GM19397 (cell line): ENCODE results near the gene MKRN3.

Source experiments
- ATAC-seq: cut with Tn5 transposase; IDR thresholded peaks from one replicate; pipeline ENCODE4 v1.9.1; 2021; ENCODE audit warnings: mild to moderate bottlenecking, moderate library complexity; ENCODE audit not compliant: unreplicated experiment

Gene MKRN3

GRCh38 chr15:23565395-23566070 is at the start of gene MKRN3:
Gene MKRN3, plus strand, starts transcription at chr15:23565674. Its CDS starts 109 bp downstream, at chr15:23565783.
- ATAC-seq, result no peak

- ATAC-seq, result no peak
Observed at GRCh38 chr15:23516866-23517265, 48.6 kb upstream of the MKRN3 start.

GRCh38 chr15:23518104-23518503 is 47.4 kb upstream of the MKRN3 start:
- no peak for ATAC-seq

- no peak for ATAC-seq
Observed at GRCh38 chr15:23524816-23525215, 40.7 kb upstream of the MKRN3 start.

- no peak for ATAC-seq
Observed at GRCh38 chr15:23529891-23530290, 35.6 kb upstream of the MKRN3 start.

GRCh38 chr15:23532024-23532423 is 33.5 kb upstream of the MKRN3 start:
- no peak for ATAC-seq

- no peak for ATAC-seq
Observed at GRCh38 chr15:23536659-23537058, 28.8 kb upstream of the MKRN3 start.

GRCh38 chr15:23538648-23539047 is 26.8 kb upstream of the MKRN3 start:
- no peak for ATAC-seq

- ATAC-seq, result no peak
Observed at GRCh38 chr15:23539892-23540291, 25.6 kb upstream of the MKRN3 start.

GRCh38 chr15:23546158-23546557 is 19.3 kb upstream of the MKRN3 start:
- ATAC-seq, result no peak

- ATAC-seq, result no peak
Observed at GRCh38 chr15:23548071-23548470, 17.4 kb upstream of the MKRN3 start.

GRCh38 chr15:23561914-23562313 is 3.6 kb upstream of the MKRN3 start:
- ATAC-seq, result no peak

- ATAC-seq, result no peak
Observed at GRCh38 chr15:23564821-23565394, 566 bp upstream of the MKRN3 start.

GRCh38 chr15:23566071-23566554 is 639 bp downstream of the MKRN3 start:
- ATAC-seq, result no peak

- ATAC-seq, result no peak
Observed at GRCh38 chr15:23566651-23567050, 1.2 kb downstream of the MKRN3 start.

GRCh38 chr15:23567921-23568320 is 2.4 kb downstream of the MKRN3 start:
- ATAC-seq, result no peak

GRCh38 chr15:23569151-23569925 is 3.9 kb downstream of the MKRN3 start:
- no peak for ATAC-seq

GRCh38 chr15:23570486-23570885 is 5.0 kb downstream of the MKRN3 start:
- no peak for ATAC-seq

GRCh38 chr15:23572844-23573243 is 7.4 kb downstream of the MKRN3 start:
- no peak for ATAC-seq

- ATAC-seq, result no peak
Observed at GRCh38 chr15:23574742-23575141, 9.3 kb downstream of the MKRN3 start.

- no peak for ATAC-seq
Observed at GRCh38 chr15:23576061-23576460, 10.6 kb downstream of the MKRN3 start.
